ENCODE measurements around the gene DIRAS1. TPM values are rescaled to one million over a fixed set of nuclear protein-coding genes. Genes with fewer than 3 reads are reported as not detected.

DIRAS1 gene
- total RNA-seq, 2 donors from 2014 or later, result 36.5 to 58.0 TPM

DNA sequence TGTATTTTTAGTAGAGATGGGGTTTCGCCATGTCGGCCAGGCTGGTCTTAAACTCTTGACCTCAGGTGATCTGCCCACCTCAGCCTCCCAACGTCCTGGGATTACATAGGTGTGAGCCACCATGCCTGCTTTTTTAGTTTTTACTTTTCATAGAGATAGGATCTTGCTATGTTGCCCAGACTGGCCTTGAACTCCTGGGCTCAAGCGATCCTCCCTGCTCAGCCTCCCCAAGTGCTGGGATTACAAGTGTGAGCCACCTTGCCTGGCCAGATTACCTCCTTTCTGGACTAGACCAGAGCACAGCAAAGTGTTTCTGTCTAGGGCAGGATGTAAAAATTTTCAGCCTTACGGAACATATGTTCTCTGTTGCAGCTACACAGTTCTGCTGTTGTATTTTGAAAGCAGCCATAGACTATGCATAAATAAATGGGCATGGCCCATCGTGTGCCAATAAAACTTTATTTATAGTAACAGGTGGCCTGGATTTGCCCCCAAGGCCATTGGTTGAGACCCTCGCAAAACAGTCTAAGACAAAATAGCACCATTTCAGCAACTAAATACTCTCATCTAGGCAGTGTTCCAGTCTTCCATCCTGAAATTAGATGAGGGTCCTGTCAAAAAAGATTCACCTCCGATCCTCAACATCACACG lies 54.7 kb downstream of the DIRAS1 start:
- H3K27ac ChIP-seq, result peak overlapping the region; percentile 85 to 91
- TF ChIP-seq, protein P1, sequence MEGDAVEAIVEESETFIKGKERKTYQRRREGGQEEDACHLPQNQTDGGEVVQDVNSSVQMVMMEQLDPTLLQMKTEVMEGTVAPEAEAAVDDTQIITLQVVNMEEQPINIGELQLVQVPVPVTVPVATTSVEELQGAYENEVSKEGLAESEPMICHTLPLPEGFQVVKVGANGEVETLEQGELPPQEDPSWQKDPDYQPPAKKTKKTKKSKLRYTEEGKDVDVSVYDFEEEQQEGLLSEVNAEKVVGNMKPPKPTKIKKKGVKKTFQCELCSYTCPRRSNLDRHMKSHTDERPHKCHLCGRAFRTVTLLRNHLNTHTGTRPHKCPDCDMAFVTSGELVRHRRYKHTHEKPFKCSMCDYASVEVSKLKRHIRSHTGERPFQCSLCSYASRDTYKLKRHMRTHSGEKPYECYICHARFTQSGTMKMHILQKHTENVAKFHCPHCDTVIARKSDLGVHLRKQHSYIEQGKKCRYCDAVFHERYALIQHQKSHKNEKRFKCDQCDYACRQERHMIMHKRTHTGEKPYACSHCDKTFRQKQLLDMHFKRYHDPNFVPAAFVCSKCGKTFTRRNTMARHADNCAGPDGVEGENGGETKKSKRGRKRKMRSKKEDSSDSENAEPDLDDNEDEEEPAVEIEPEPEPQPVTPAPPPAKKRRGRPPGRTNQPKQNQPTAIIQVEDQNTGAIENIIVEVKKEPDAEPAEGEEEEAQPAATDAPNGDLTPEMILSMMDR (IDR thresholded peaks at IDR 0.05), result no peak
- DNase-seq (ENCODE audit: low spot score), result no peak
- H3K36me3 ChIP-seq, result no peaks in the 10 kb centered on the region
- H3K4me1 ChIP-seq, result peaks cover 0 to 20% of the 10 kb centered on the region in 2 donors
- no peak overlapping the region for H3K4me3 ChIP-seq
- H3K9me3 ChIP-seq, result peaks cover 0 to 3% of the 10 kb centered on the region in 2 donors
- no peaks in the 10 kb centered on the region for H3K27me3 ChIP-seq

DNA sequence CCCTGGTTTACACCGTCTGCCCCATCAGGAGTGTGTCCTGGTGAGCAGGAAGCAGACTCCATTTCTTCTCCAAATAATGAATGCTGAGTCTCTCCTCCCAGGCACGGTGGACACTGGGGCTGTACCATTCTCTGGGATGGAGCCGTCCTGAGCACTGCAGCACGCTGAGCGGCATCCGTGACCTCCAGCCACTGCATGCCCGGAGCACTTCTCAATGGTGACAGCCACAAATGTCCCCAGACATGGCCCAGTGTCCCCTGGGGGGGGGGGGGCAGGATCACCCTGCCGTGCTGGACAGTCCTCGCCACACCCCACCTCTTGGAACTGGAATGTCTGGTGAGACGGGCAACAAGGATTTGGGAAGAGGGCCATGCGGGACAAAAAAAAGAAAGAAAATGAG lies 56.1 kb downstream of the DIRAS1 start:
- H3K27ac ChIP-seq, result peak overlapping the region; percentile 85 to 91
- no peaks in the 10 kb centered on the region for H3K27me3 ChIP-seq
- no peak overlapping the region for H3K4me3 ChIP-seq
- TF ChIP-seq, protein P1 (IDR thresholded peaks at IDR 0.05), result no peak
- no peak for DNase-seq (ENCODE audit: low spot score)
- H3K36me3 ChIP-seq, result no peaks in the 10 kb centered on the region
- H3K9me3 ChIP-seq, result peaks cover 0 to 4% of the 10 kb centered on the region in 2 donors
- peaks cover 0 to 14% of the 10 kb centered on the region in 2 donors for H3K4me1 ChIP-seq

Other genes starting within 250 kb of the DIRAS1 start
- gene GADD45B, start 245.2 kb downstream of the DIRAS1 start, total RNA-seq, result 100 to 1,000 TPM; 205 to 218 TPM
- 10 to 100 TPM; 18.0 to 22.8 TPM for gene GNG7, start 18.7 kb downstream of the DIRAS1 start, total RNA-seq
- 10 to 100 TPM; 22.9 to 38.0 TPM for gene SLC39A3, start 18.6 kb upstream of the DIRAS1 start, total RNA-seq
- gene SGTA, start 61.9 kb upstream of the DIRAS1 start, total RNA-seq, result 10 to 100 TPM; 52.3 to 60.9 TPM
- gene THOP1, start 64.1 kb upstream of the DIRAS1 start, total RNA-seq, result 10 to 100 TPM; 33.9 to 45.8 TPM
- gene ZNF554, start 98.5 kb upstream of the DIRAS1 start, total RNA-seq, result 1 to 10 TPM; 3.5 to 6.0 TPM
- 1 to 10 TPM; 5.5 to 5.9 TPM for gene ZNF555, start 120.1 kb upstream of the DIRAS1 start, total RNA-seq
- not detected for gene ZNF556, start 146.0 kb upstream of the DIRAS1 start, total RNA-seq
- gene ZNF57, start 179.6 kb upstream of the DIRAS1 start, total RNA-seq, result 1 to 10 TPM; 1.6 to 1.8 TPM
- 1 to 10 TPM; 1.7 to 4.2 TPM for gene ZNF77, start 223.6 kb upstream of the DIRAS1 start, total RNA-seq